KMS-11 (cell line): ENCODE measurements around the gene SLC20A1.

Source experiments
- H2AFZ ChIP-seq: fragments of 200-600 bp; sonication (generic); 2 replicates; pipeline ENCODE4 v1.6.1; 2016; ENCODE audit warnings: antibody characterized with exemption, mixed run types, low read depth
- H3K27ac ChIP-seq: fragments of 200-600 bp; sonication (generic); 2 replicates; pipeline ENCODE4 v1.6.1; 2016; ENCODE audit warnings: mild to moderate bottlenecking, mixed run types
- H3K27me3 ChIP-seq: fragments of 200-600 bp; sonication (generic); 2 replicates; pipeline ENCODE4 v1.6.1; 2017; ENCODE audit warnings: mild to moderate bottlenecking, low read depth, mixed run types, moderate library complexity; ENCODE audit not compliant: insufficient read depth
- H3K36me3 ChIP-seq: fragments of 200-600 bp; sonication (generic); 2 replicates; pipeline ENCODE4 v1.6.1; 2017; ENCODE audit warnings: mild to moderate bottlenecking, mixed run types; ENCODE audit not compliant: insufficient read depth
- H3K4me1 ChIP-seq: fragments of 200-600 bp; sonication (generic); 2 replicates; pipeline ENCODE4 v1.6.1; 2016; ENCODE audit warnings: mild to moderate bottlenecking, low read depth, mixed run types; ENCODE audit not compliant: poor library complexity, severe bottlenecking
- H3K4me2 ChIP-seq: fragments of 200-600 bp; sonication (generic); 2 replicates; pipeline ENCODE4 v1.7.0; 2016; ENCODE audit warnings: mild to moderate bottlenecking, mixed run types
- H3K4me3 ChIP-seq: fragments of 200-600 bp; sonication (generic); IDR thresholded peaks from 2 replicates; pipeline ENCODE4 v1.6.1; 2017; ENCODE audit warnings: low read depth, low read length, mixed read lengths; ENCODE audit not compliant: insufficient read depth
- H3K79me2 ChIP-seq: fragments of 200-600 bp; sonication (generic); 2 replicates; pipeline ENCODE4 v1.6.1; 2016; ENCODE audit warnings: low read depth, mixed run types; ENCODE audit not compliant: insufficient read depth
- H3K9ac ChIP-seq: fragments of 200-600 bp; sonication (generic); 2 replicates; pipeline ENCODE4 v1.6.1; 2016; ENCODE audit warnings: mild to moderate bottlenecking, mixed run types
- H4K20me1 ChIP-seq: fragments of 200-600 bp; sonication (generic); 2 replicates; pipeline ENCODE4 v1.6.1; 2016; ENCODE audit warnings: mild to moderate bottlenecking, mixed run types; ENCODE audit not compliant: insufficient read depth
- TF ChIP-seq, protein P1 (sequence below): fragments of 200-600 bp; sonication (generic); conservative IDR thresholded peaks from 2 replicates; pipeline ENCODE4 v1.6.1; 2017; ENCODE audit warnings: low read depth, mild to moderate bottlenecking, antibody characterized with exemption, low read length, moderate library complexity, mixed read lengths

The SLC20A1 gene

DNA sequence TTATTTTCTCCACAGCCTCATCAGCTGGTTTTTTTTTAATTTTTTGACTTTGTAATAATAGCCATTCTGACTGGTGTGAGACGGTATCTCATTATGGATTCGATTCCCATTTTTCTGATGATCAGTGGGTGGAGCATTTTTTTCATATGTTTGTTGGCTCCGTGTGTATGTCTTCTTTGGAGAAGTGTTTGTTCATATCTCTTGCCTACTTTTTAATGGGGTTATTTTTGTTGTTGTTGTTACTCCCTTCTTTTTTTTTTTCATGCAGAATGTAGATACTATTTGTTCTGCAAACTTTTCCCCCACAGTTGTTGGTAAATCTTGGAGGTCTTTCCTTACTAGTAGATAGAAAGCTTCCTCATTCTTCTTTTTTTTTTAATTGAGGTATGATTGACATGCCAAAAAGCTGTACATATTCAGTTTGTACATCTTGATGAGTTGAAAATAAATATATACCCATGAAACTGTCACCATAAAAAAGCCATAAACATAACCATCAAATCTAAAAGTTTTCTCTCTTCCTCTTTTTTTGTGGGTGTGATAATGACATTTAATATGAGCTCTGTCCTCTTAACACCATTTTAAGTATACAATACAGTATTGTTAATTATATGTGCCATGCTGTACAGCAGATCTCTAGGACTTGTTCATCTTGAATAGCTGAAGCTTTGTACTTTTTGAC lies 53.2 kb downstream of the SLC20A1 start:
- Histone ChIP-seq H3K9ac (no peak overlapping the region), H3K36me3 (no peaks in the 10 kb centered on the region), H4K20me1 (no peaks in the 10 kb centered on the region), H3K4me1 (no peaks in the 10 kb centered on the region), H3K27me3 (no peaks in the 10 kb centered on the region), H2AFZ (no peak overlapping the region), H3K27ac (no peak overlapping the region), H3K79me2 (no peaks in the 10 kb centered on the region), H3K4me2 (no peak overlapping the region), H3K4me3 (no peak overlapping the region)
- TF ChIP-seq, protein P1, sequence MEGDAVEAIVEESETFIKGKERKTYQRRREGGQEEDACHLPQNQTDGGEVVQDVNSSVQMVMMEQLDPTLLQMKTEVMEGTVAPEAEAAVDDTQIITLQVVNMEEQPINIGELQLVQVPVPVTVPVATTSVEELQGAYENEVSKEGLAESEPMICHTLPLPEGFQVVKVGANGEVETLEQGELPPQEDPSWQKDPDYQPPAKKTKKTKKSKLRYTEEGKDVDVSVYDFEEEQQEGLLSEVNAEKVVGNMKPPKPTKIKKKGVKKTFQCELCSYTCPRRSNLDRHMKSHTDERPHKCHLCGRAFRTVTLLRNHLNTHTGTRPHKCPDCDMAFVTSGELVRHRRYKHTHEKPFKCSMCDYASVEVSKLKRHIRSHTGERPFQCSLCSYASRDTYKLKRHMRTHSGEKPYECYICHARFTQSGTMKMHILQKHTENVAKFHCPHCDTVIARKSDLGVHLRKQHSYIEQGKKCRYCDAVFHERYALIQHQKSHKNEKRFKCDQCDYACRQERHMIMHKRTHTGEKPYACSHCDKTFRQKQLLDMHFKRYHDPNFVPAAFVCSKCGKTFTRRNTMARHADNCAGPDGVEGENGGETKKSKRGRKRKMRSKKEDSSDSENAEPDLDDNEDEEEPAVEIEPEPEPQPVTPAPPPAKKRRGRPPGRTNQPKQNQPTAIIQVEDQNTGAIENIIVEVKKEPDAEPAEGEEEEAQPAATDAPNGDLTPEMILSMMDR: no peak

DNA sequence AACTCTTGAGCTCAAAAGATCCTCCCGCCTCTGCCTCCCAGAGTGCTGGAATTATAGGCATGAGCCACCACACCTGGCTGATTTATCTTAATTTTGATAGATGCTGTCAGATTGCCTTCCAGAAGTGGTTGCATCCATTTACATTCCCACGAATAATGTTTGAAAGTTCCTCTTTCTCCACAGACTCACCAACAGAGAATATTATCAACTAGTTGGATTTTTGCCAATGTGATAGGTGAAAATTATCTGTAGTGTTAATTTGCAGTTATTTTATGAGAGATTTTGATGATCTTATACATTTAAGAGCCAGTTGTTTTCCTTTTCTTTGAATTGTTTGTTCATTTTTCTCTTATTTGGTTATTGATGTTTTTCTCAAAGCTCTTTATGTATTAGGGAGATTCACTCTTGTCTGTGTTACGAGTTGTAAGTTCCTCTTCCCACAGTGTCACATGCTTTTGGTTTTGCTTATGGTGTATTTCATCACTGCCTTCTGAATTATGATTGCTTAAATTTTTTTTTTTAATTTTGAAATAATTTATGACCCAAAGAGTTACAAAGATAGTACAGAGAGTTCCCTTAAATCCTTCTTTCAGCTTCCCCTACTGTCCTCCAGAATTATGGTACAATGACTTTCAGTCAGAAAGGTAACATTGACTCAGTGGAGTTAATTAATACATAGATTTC lies 54.4 kb downstream of the SLC20A1 start:
- Histone ChIP-seq H4K20me1 (no peaks in the 10 kb centered on the region), H2AFZ (no peak overlapping the region), H3K4me1 (no peaks in the 10 kb centered on the region), H3K4me2 (no peak overlapping the region), H3K4me3 (no peak overlapping the region), H3K9ac (no peak overlapping the region), H3K27ac (no peak overlapping the region), H3K79me2 (no peaks in the 10 kb centered on the region), H3K27me3 (no peaks in the 10 kb centered on the region), H3K36me3 (no peaks in the 10 kb centered on the region)
- TF ChIP-seq, protein P1: no peak

DNA sequence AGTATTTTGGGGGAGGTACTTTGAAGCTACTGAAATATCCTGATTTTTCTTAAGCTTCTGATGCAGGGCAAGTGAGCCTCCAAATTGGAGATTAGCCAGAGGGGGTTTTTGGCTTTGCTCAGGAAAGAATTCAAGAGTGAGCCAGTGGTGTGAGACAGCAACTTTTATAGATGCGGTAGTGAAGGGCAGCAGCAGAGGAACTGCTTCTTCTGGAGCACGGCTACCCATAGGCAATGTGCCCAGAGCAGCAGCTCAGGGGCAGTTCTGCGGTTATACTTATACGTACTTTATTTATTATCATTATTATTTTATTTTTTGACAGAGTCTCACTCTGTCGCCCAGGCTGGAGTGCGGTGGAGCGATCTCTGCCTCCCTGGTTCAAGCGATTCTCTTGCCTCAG lies 55.3 kb downstream of the SLC20A1 start:
- TF ChIP-seq, protein P1: no peak
- no peak overlapping the region for H3K4me2 ChIP-seq
- H3K9ac ChIP-seq: no peak overlapping the region

DNA sequence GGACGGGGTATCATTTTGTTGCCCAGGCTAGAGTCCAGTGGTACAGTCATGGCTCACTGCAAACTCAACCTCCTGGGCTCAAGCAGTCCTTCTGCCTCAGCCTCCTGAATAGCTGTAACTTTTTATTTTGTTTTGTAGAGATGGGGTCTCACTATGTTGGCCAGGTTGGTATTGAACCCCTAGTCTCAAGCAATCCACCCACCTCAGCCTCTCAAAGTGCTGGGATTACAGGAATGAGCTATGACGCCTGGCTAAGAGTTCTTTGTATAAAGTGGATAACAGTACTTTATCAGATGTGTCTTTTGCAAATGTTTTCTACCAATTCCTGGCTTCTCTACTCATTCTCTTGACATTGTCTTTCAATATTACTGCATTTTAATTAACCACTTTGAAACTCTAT lies 57.9 kb downstream of the SLC20A1 start:
- H3K4me1 ChIP-seq: no peaks in the 10 kb centered on the region
- TF ChIP-seq, protein P1: no peak
- no peak overlapping the region for H3K4me3 ChIP-seq
- no peak overlapping the region for H3K27ac ChIP-seq
- no peak overlapping the region for H3K9ac ChIP-seq
- no peaks in the 10 kb centered on the region for H3K36me3 ChIP-seq
- H4K20me1 ChIP-seq: no peaks in the 10 kb centered on the region
- H2AFZ ChIP-seq: no peak overlapping the region
- H3K27me3 ChIP-seq: no peaks in the 10 kb centered on the region
- H3K4me2 ChIP-seq: no peak overlapping the region
- no peaks in the 10 kb centered on the region for H3K79me2 ChIP-seq

More for the DNA sequence above, 55.3 kb downstream of the SLC20A1 start:
- Histone ChIP-seq H2AFZ (no peak overlapping the region), H3K4me3 (no peak overlapping the region), H3K4me1 (no peaks in the 10 kb centered on the region), H3K27ac (no peak overlapping the region), H4K20me1 (no peaks in the 10 kb centered on the region), H3K27me3 (no peaks in the 10 kb centered on the region), H3K36me3 (no peaks in the 10 kb centered on the region), H3K79me2 (no peaks in the 10 kb centered on the region)
